MM.1S (cell line): ENCODE measurements around the gene ARVCF.

Source experiments
- EZH2 ChIP-seq: fragments of 300-600 bp; sonication (generic); optimal IDR thresholded peaks from 2 replicates; pipeline ENCODE3; 2017; ENCODE audit warnings: low read depth, mild to moderate bottlenecking, antibody characterized with exemption, low read length, mixed read lengths
- EZH2phosphoT487 ChIP-seq: fragments of 300-600 bp; sonication (generic); IDR thresholded peaks from 2 replicates; pipeline ENCODE4 v1.6.1; 2018; ENCODE audit warnings: antibody characterized with exemption, low read length
- TF ChIP-seq, protein P1 (sequence below): fragments of 300-600 bp; sonication (generic); IDR thresholded peaks from 2 replicates; pipeline ENCODE4 v1.5.1; 2016; ENCODE audit warnings: antibody characterized with exemption, low read length, mixed read lengths

DNA sequence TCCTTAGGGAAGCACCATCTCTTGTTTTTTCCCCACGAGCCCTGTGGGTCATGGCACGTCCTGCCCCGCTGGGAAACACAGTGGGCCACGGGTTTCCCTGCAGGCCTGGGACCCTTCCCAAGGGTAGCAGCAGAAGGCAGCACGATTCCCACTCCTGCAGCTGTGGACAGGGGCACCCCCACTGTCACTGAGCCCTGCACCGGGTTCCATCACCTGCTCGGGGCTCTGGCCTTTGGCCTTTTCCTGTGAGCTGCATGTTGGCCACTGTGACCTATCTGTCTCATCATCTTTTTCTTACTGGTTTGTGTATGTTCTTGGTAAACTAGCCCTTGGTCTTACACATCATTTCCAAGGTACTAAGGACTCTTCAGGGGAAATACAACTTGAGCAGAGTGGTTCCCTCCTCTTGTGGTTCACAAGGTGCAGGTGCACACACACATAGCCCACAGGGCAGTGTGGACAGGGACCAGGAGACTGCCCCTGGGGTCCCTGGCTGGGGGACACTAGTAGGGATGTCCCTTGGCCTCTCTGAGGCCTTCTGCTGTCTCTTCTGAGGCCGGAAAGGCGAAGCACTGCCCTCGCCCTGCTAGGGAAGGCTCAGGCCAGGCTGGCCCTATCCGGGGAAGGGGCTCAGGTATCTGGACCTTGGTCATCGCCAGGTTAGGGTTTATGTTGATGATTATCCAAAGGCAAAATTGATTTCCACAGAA, 56.0 kb downstream of the ARVCF start:
- TF ChIP-seq, protein P1, sequence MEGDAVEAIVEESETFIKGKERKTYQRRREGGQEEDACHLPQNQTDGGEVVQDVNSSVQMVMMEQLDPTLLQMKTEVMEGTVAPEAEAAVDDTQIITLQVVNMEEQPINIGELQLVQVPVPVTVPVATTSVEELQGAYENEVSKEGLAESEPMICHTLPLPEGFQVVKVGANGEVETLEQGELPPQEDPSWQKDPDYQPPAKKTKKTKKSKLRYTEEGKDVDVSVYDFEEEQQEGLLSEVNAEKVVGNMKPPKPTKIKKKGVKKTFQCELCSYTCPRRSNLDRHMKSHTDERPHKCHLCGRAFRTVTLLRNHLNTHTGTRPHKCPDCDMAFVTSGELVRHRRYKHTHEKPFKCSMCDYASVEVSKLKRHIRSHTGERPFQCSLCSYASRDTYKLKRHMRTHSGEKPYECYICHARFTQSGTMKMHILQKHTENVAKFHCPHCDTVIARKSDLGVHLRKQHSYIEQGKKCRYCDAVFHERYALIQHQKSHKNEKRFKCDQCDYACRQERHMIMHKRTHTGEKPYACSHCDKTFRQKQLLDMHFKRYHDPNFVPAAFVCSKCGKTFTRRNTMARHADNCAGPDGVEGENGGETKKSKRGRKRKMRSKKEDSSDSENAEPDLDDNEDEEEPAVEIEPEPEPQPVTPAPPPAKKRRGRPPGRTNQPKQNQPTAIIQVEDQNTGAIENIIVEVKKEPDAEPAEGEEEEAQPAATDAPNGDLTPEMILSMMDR: no peak
- TF ChIP-seq EZH2phosphoT487 (no peak), EZH2 (no peak)
